Keratinocyte (primary cell): ENCODE data around the gene C4orf36.

ENCODE experiments used
- CTCF ChIP-seq, 3 experiments: IDR thresholded peaks in 1 of 3; conservative IDR thresholded peaks in 1 of 3; optimal IDR thresholded peaks in 1 of 3; 2 replicates in 2 of 3; 3 replicates in 1 of 3; pipeline versions ENCODE3 to v1.5.1; 2011; ENCODE audit warnings: low read length in 3 of 3, mild to moderate bottlenecking in 3 of 3, moderate library complexity in 2 of 3, control low read depth in 1 of 3, inconsistent platforms in 1 of 3; ENCODE audit not compliant: insufficient read depth in 2 of 3; ENCODE audit errors: extremely low read depth in 1 of 3
- EZH2 ChIP-seq: IDR thresholded peaks from one replicate; pipeline ENCODE4 v1.6.1; 2012; ENCODE audit warnings: inconsistent platforms, mild to moderate bottlenecking, low read length, moderate library complexity

- TF ChIP-seq CTCF (optimal IDR thresholded peaks at IDR 0.05 in 1 of 3, IDR thresholded peaks at IDR 0.05 in 1 of 3, conservative IDR thresholded peaks at IDR 0.05 in 1 of 3; ENCODE audit: extremely low read depth in 1 of 3, insufficient read depth in 2 of 3, low read length in 3 of 3) (no peak), EZH2 (no peak)
These were observed 35.3 kb downstream of the C4orf36 start for GRCh38 chr4:86856896-86857295.
